Measurements from ENCODE around the gene KDM5A.
"Not testable (repeated sequence)": the region's sequence is repeated elsewhere in the genome, so short reads cannot be mapped to it uniquely, and the experiment has no call there.

The KDM5A gene

GRCh38 chr12:389142-390096, at the start of gene KDM5A:
KDM5A (minus strand) TSS chr12:389320; CDS start chr12:389091, 229 bp downstream.
- peak; percentile 97 for DNase-seq (ENCODE audit: low read depth, low spot score)

- not testable (repeated sequence) for DNase-seq (ENCODE audit: low read depth, low spot score)
Measured at GRCh38 chr12:435737-436136, 46.6 kb upstream of the KDM5A start.

- DNase-seq (ENCODE audit: low read depth, low spot score): no peak
Measured at GRCh38 chr12:422526-422925, 33.4 kb upstream of the KDM5A start.

DNA sequence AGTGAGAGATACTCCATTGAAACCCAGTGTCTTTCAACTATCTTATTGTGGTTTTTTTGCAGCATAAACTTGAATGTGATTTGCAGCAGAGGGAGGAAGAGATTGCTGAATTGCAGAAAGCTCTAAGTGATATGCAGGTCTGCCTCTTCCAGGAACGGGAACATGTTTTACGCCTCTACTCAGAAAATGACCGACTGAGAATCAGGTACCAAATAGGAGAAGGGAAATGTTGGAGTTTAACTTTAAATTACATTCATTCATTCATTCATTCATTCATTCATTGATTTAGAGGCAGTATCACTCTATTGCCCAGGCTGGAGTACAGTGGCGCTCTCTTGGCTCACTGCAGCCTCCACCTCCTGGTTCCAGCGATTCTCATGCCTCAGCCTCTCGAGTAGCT, 29.3 kb upstream of the KDM5A start:
- DNase-seq (ENCODE audit: low read depth, low spot score): no peak

DNA sequence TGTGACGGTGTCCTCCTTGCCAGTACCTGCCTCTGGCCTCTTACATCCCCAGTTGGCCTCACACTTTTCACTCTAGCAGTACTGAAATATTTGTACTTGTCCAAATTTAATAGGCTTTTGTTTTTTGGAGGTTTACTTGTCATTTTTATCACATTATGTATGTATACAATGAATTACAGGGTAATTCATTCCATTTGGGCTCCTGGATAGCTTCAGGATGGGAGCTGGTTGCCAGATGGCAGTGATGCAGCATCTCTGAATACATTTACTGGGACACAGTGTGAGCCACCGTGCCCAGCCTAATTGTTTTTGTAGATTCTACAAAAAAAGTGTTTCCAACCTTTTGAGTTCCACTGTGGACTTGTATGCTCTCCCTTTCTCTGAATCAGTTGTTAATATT, 25.7 kb upstream of the KDM5A start:
- DNase-seq (ENCODE audit: low read depth, low spot score): no peak

- DNase-seq (ENCODE audit: low read depth, low spot score): peak; percentile 39
Measured at GRCh38 chr12:402029-402389, 12.9 kb upstream of the KDM5A start.

DNA sequence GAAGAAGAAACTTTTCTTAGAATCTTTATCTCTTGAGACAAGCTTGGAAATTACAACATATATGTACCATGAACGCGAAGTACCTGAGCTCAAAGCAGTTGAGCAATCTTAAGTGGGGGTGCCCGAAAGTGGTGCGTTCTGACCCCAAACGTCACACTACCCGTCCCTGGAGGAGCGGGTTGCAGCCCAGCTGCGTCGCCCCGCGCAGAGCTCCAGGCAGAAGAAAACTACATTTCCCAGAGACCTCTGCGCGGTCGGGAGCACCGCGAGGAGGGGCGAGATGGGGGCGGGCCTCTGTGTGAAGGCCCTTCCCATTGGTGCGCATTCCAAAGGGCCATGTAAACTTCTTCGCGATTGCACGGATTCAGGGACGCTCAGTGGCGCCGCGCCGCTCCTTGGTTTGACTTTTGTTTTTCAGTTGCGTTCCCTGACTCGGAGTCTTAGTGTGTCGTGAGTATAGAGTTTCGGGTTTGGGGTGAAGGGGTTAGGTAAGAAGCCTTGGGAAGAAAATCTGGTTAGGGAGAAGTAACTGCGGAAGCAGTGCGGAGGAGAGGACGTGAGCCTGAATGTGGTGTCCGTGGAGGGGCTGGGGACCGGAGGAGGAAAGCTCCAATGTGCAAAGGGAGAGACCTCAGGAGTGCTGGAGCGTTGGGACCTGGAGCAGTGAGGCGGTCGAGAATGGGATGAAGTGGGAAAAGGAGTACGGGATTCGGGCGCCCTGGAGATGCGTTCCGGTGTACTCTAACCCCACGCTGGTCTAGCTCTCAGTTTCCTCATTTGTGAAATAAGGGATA, 12.3 kb upstream of the KDM5A start, which contains the start of gene CCDC77:
TSS of gene CCDC77 (plus strand) at position 410 of the 794 bp plus-strand sequence. CDS start 7,740 bp downstream, outside the sequence.
- DNase-seq (ENCODE audit: low read depth, low spot score): peak; percentile 97

DNA sequence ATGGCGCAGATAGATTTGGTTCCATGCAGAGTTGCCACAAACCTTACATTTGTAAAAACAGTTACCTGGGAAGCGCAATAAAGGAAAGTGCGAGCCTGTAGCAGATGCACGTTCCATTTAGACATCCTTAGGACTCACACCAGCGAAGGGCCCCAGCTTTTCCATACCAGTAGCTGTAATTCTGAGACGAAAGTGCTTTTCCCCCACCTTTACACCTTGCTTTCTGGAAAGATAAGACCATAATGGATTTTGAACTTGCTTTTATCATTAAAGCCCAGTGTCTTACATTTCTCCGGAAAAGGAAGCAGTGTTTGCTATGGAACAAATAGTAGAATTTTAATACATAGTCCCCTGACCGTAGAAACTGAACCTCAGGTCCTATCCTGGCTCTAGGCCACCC, 11.7 kb upstream of the KDM5A start:
- no peak for DNase-seq (ENCODE audit: low read depth, low spot score)

GRCh38 chr12:388541-389141, 479 bp downstream of the KDM5A start:
- DNase-seq (ENCODE audit: low read depth, low spot score): peak; percentile 47

- DNase-seq (ENCODE audit: low read depth, low spot score): peak; percentile 5
Measured at GRCh38 chr12:388012-388411, 1.1 kb downstream of the KDM5A start.

DNA sequence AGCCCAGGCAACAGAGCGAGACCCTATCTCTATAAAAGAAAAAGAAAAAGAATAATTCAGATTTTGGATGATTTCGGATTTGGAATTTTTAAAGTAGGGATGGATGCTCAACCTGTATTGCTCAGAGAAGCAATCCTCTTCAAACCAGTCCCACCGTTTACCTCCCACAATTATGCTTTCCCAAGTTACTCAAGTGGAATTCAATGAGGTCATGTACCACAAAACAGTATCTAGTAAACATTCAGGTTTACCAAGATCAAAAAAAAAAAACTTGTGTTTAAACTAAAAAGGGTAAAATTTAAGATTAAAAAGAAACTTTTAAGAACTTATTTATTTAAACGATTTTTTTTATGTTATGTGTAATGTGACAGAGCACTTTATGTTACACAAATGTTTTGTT, 2.5 kb downstream of the KDM5A start:
- peak; percentile 64 for DNase-seq (ENCODE audit: low read depth, low spot score)

GRCh38 chr12:370739-371485, 18.2 kb downstream of the KDM5A start:
- DNase-seq (ENCODE audit: low read depth, low spot score): not testable (repeated sequence)

DNA sequence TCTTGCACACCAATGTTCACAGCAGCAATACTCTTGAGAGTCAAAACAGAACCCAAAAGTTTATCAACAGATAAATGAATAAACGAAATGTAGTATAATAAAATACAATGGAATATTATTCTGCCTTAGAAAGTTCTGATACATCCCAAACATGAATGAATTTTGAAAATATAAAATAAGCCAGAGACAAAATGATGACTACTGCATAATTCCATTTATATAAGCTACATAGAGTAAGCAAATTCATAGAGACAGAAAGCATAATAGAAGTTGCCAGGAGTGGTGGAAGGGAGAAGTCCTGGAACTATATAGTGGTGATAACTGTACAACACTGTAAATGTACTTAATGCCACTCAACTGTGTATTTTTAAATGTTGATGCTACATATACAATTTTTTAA, 21.1 kb downstream of the KDM5A start:
- DNase-seq (ENCODE audit: low read depth, low spot score): no peak

- DNase-seq (ENCODE audit: low read depth, low spot score): no peak
Measured at GRCh38 chr12:366820-367219, 22.3 kb downstream of the KDM5A start.

DNA sequence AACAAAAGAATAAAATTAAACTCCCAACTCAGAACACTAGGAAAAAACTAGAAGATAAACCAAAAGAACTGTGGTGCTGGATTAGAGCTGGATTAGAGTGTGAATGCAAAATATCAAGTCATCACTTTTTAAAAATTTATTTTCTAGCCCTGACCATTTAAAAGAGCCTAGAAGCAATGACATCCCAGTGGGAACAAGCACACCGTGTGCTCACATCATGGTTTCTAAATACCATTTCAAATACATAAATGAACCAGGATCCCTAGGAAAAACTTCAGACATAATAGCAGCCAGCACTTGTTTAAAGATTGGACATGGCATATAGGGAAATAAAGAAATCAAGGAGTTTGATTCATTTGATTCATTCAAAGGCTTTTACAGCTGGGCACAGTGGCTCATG, 30.0 kb downstream of the KDM5A start:
- DNase-seq (ENCODE audit: low read depth, low spot score): no peak

- peak; percentile 72 for DNase-seq (ENCODE audit: low read depth, low spot score)
Measured at GRCh38 chr12:356276-356988, 32.7 kb downstream of the KDM5A start.

DNA sequence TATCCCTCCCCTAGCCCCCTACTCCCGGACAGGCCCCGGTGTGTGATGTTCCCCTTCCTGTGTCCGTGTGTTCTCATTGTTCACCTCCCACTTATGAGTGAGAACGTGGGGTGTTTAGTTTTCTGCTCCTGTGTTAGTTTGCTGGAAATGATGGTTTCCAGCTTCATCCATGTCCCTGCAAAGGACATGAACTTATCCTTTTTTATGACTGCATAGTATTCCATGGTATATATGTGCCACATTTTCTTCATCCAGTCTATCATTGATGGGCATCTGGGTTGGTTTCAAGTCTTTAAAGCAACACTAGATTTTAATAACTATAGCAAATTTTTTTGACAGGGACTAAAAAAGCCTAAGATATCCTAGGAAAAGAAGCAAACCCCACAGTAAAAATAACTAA, 37.9 kb downstream of the KDM5A start:
- not testable (repeated sequence) for DNase-seq (ENCODE audit: low read depth, low spot score)

DNA sequence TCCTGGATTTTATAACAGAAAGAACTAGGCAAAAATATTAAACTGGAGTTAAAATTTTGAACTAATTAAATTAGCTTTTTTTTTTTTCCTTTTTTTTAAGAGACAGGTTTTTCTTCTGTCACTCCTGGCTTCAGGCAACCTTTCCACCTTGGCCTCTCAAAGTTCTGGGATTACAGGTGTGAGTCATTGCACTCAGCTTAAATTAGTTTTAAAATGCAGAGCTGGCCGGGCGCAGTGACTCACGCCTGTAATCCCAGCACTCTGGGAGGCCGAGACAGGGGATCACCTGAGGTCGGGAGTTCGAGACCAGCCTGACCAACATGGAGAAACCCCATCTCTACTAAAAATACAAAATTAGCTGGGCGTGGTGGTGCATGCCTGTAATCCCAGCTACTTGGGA, 39.5 kb downstream of the KDM5A start:
- not testable (repeated sequence) for DNase-seq (ENCODE audit: low read depth, low spot score)

DNA sequence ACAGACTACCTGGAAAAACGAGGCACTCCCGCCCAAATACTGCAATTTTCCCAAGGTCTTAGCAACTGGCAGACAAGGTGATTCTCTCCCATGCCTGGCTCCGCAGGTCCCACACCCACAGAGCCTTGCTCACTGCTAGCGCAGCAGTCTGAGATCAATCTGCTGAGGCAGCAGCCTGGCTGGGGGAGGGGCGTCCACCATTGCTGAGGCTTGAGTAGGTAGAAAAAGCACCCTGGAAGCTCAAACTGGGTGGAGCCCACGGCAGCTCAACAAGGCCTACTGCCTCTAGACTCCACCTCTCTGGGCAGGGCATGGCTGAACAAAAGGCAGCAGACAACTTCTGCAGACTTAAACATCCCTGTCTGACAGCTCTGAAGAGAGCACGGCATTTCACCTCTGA, 46.1 kb downstream of the KDM5A start:
- DNase-seq (ENCODE audit: low read depth, low spot score): not testable (repeated sequence)

GRCh38 chr12:337039-337438, 52.1 kb downstream of the KDM5A start:
- no peak for DNase-seq (ENCODE audit: low read depth, low spot score)

GRCh38 chr12:334125-334524, 55.0 kb downstream of the KDM5A start:
- DNase-seq (ENCODE audit: low read depth, low spot score): no peak
